Sigmoid colon (tissue), 7 donors: ENCODE data around the gene ZNHIT2. TPM values are rescaled to one million over a fixed set of nuclear protein-coding genes. Genes with fewer than 3 reads are reported as not detected.

Experiments
- DNase-seq: peaks from one replicate; pipeline ENCODE4 v3.0.0-alpha.2; 2019
- H3K27ac ChIP-seq, 4 donors: fragments of 200-600 bp; sonication (generic); one replicate each; pipeline ENCODE4 v1.5.1; 2016 to 2019; ENCODE audit warnings: mild to moderate bottlenecking in 1 of 4
- H3K27me3 ChIP-seq, 3 donors: fragments of 200-600 bp; sonication (generic); one replicate each; pipeline ENCODE4 v1.5.1; 2019; ENCODE audit warnings: mild to moderate bottlenecking in 1 of 3
- H3K36me3 ChIP-seq, 4 donors: fragments of 200-600 bp; sonication (generic); one replicate each; pipeline ENCODE4 v1.5.1; 2016 to 2019
- H3K4me1 ChIP-seq, 4 donors: fragments of 200-600 bp; sonication (generic); one replicate each; pipeline ENCODE4 v1.5.1; 2017 to 2019
- H3K4me3 ChIP-seq, 4 donors: fragments of 200-600 bp; sonication (generic); one replicate each; pipeline ENCODE4 v1.5.1; 2017 to 2019; ENCODE audit warnings: mild to moderate bottlenecking in 2 of 4, moderate library complexity in 1 of 4
- H3K9me3 ChIP-seq, 4 donors: fragments of 200-600 bp in 3 of 4; sonication (generic) in 3 of 4; one replicate each; pipeline versions ENCODE4 v1.5.1 to v1.6.1; 2013 to 2019
- CTCF ChIP-seq, 4 experiments: fragments of 450-650 bp in 3 of 4; fragments of 200-600 bp in 1 of 4; IDR thresholded peaks; one replicate each; pipeline ENCODE4 v1.5.1; 2016 to 2019; ENCODE audit warnings: antibody characterized with exemption in 4 of 4, mild to moderate bottlenecking in 3 of 4, moderate library complexity in 2 of 4
- EP300 ChIP-seq, 4 donors: sonication (generic); formaldehyde crosslinking; IDR thresholded peaks; one replicate each; pipeline ENCODE4 v1.6.1; 2017; ENCODE audit warnings: antibody characterized with exemption in 4 of 4
- POLR2A ChIP-seq, 2 donors: fragments of 450-650 bp; IDR thresholded peaks; one replicate each; pipeline ENCODE4 v1.6.1; 2016; ENCODE audit warnings: antibody characterized with exemption in 2 of 2, mild to moderate bottlenecking in 2 of 2, moderate library complexity in 2 of 2
- POLR2AphosphoS5 ChIP-seq, 4 donors: sonication (generic); formaldehyde crosslinking; IDR thresholded peaks; one replicate each; pipeline ENCODE4 v1.6.1; 2017; ENCODE audit warnings: antibody characterized with exemption in 4 of 4
- WGBS, 2 donors: extraction: QIAGEN DNeasy Blood & Tissue Kit; methylation state at CpG; one replicate each; pipeline ENCODE4 v1.1.7; 2013; 5-methylcytosine and 5-hydroxymethylcytosine counted together
- intact Hi-C: fragments of 100-400 bp; cut with DNase I; formaldehyde crosslinking; loops from one replicate; pipeline ENCODE4 v1.15.1; 2023
- polyA plus RNA-seq, 3 donors: library from polyadenylated mRNA; stranded (reverse); fragments of 200-250 nt; gene quantifications; one replicate each; pipeline ENCODE4 v1.2.3, GENCODE V29; 2013
- total RNA-seq, 4 donors: library from RNA; depleted of rRNA; stranded (reverse); fragments of >200 nt; gene quantifications; one replicate each; pipeline ENCODE4 v1.1.0, GENCODE V29; 2016
- donor health status: healthy with polysubstance abuse.
- donor health status: Bipolar disorder and iron deficiency.
- donor health status: healthy.

Gene ZNHIT2
- total and polyA plus RNA-seq, 7 donors: 8.3 to 16.3 (median 13.6) TPM

GRCh38 chr11:65112546-65113360 lies 4.7 kb downstream of the ZNHIT2 start:
- WGBS, 2 donors: 1% methylated on average over 57 of the region's 57 CpGs
- H3K4me1 ChIP-seq: peaks cover 0 to 60% (median 50%) of the 10 kb centered on the region in 4 donors
- intact Hi-C loops: loop anchor here (10.0 kb wide), 2 partner anchors 268 to 502 kb away; partner anchors contain the start of genes CDC42BPG, MAP3K11 and PCNX3

GRCh38 chr11:65111744-65112545 lies 5.6 kb downstream of the ZNHIT2 start, which contains the start of gene TM7SF2:
TM7SF2 (plus strand) TSS chr11:65111872; CDS start chr11:65112016, 144 bp downstream.
- peak; percentile 59 to 80 for TF ChIP-seq POLR2A (IDR thresholded peaks at IDR 0.05)
- peak; percentile 89 to 94 (median 90) for TF ChIP-seq POLR2AphosphoS5 (IDR thresholded peaks at IDR 0.05)
- TF ChIP-seq CTCF (IDR thresholded peaks at IDR 0.05): no peak
- no peak for TF ChIP-seq EP300 (IDR thresholded peaks at IDR 0.05)
- H3K9me3 ChIP-seq: no peaks in the 10 kb centered on the region
- intact Hi-C loops: loop anchor here (2.0 to 10.0 kb wide), 4 partner anchors 15 to 503 kb away; partner anchors contain the start of genes CAPN1, CDC42BPG, MAP3K11 and PCNX3
- peaks cover 0 to 56% (median 48%) of the 10 kb centered on the region in 4 donors for H3K4me1 ChIP-seq
- H3K27ac ChIP-seq: peak within 1 kb of the TSS; percentile 81 to 85 (median 82)
- WGBS, 2 donors: 1% methylated on average over 64 of the region's 64 CpGs
- H3K4me3 ChIP-seq: peak within 1 kb of the TSS; percentile 35 to 58 (median 49)
- DNase-seq: peak; percentile 98
- H3K36me3 ChIP-seq: peaks cover 9 to 39% (median 18%) of the 10 kb centered on the region in 4 donors
- no peaks in the 10 kb centered on the region for H3K27me3 ChIP-seq

More at GRCh38 chr11:65112546-65113360, 4.7 kb downstream of the ZNHIT2 start:
- TF ChIP-seq POLR2AphosphoS5 (IDR thresholded peaks at IDR 0.05): peak in 2 of 4 donors; percentile 24 to 55
- TF ChIP-seq CTCF (IDR thresholded peaks at IDR 0.05): peak; percentile 62 to 92 (median 80)
- no peak for TF ChIP-seq POLR2A (IDR thresholded peaks at IDR 0.05)
- TF ChIP-seq EP300 (IDR thresholded peaks at IDR 0.05): no peak
- peak; percentile 83 for DNase-seq
- Histone ChIP-seq H3K27ac (peak overlapping the region; percentile 81 to 85 (median 82)), H3K4me3 (peak overlapping the region; percentile 35 to 58 (median 49)), H3K27me3 (no peaks in the 10 kb centered on the region), H3K36me3 (peaks cover 8 to 32% (median 16%) of the 10 kb centered on the region in 4 donors), H3K9me3 (no peaks in the 10 kb centered on the region)

DNA sequence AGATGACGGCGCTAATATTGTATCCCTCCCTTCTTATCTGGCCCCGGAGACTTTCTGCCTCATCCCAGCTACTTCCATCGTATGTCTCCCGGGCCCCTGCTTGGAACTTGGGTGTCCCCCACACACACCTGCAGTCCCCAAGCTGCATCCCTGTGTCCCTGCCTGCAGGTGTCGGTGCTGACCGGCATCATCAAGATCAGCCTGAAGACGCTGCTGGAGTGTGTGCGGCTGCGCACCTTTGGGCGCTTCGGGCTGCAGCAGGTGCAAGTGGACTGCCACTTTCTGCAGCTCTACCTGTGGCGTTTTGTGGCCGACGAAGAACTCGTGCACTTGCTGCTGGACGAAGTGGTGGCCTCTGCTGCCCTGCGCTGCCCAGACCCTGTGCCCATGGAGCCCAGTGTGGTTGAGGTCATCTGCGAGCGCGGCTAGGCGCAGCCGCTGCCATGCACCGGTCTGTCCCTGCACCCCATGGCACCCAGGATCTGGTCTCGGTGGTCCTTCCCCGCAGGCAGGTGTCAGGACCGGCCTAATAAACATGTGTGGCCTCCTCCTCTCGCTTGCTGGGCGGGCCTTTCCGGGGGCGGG lies 6.2 kb downstream of the ZNHIT2 start:
- TF ChIP-seq CTCF (IDR thresholded peaks at IDR 0.05): no peak
- no peak for TF ChIP-seq POLR2A (IDR thresholded peaks at IDR 0.05)
- no peak for TF ChIP-seq EP300 (IDR thresholded peaks at IDR 0.05)
- no peak for TF ChIP-seq POLR2AphosphoS5 (IDR thresholded peaks at IDR 0.05)
- H3K27me3 ChIP-seq: no peaks in the 10 kb centered on the region
- H3K4me1 ChIP-seq: peaks cover 0 to 49% (median 41%) of the 10 kb centered on the region in 4 donors
- peaks cover 9 to 39% (median 18%) of the 10 kb centered on the region in 4 donors for H3K36me3 ChIP-seq
- no peaks in the 10 kb centered on the region for H3K9me3 ChIP-seq
- peak overlapping the region; percentile 81 to 85 (median 82) for H3K27ac ChIP-seq
- WGBS, 2 donors: 63 to 66% methylated on average over 31 of the region's 31 CpGs
- DNase-seq: no peak
- intact Hi-C loops: loop anchor here (2.0 to 10.0 kb wide), 4 partner anchors 14 to 504 kb away; partner anchors contain the start of genes CAPN1, CDC42BPG, MAP3K11 and PCNX3
- peak overlapping the region in 3 of 4 donors; percentile 49 to 58 (median 49) for H3K4me3 ChIP-seq

DNA sequence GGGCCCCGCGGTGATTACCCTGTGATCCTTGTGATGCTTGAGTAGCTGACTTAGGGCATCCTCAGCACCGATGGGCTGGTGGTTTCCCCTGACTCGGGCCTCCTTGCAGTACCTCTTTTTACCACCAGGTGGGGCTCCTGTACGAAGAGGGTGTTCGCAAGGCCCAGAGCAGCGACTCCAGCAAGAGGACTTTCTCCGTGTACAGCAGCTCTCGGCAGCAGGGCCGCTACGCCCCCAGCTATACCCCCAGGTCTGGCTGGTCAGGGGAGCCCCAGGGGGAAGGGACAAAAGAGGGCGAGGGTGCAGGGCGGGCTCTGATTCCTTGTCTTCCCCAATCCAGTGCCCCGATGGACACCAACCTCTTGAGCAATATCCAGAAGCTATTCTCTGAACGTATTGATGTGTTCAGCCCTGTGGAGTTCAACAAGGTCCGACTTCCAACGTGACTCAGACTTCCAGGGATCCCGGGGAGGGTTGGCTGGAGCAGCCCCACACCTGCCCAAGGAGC lies 7.1 kb downstream of the ZNHIT2 start:
- intact Hi-C loops: loop anchor here (2.0 to 10.0 kb wide), 4 partner anchors 14 to 504 kb away; partner anchors contain the start of genes CAPN1, CDC42BPG, MAP3K11 and PCNX3

More for the DNA sequence above, 7.1 kb downstream of the ZNHIT2 start:
- peak; percentile 94 for DNase-seq
- Histone ChIP-seq H3K4me3 (no peak overlapping the region), H3K36me3 (peaks cover 9 to 36% (median 16%) of the 10 kb centered on the region in 4 donors), H3K27ac (peak overlapping the region; percentile 81 to 85 (median 82)), H3K27me3 (no peaks in the 10 kb centered on the region), H3K9me3 (no peaks in the 10 kb centered on the region), H3K4me1 (peaks cover 0 to 40% (median 34%) of the 10 kb centered on the region in 4 donors)
- TF ChIP-seq EP300 (IDR thresholded peaks at IDR 0.05): no peak
- peak; percentile 95 to 100 (median 98) for TF ChIP-seq CTCF (IDR thresholded peaks at IDR 0.05)
- TF ChIP-seq POLR2AphosphoS5 (IDR thresholded peaks at IDR 0.05): no peak
- 11 to 18% methylated on average over 18 of the region's 18 CpGs for WGBS, 2 donors
